GM18909 (cell line): ENCODE measurements around the gene DDX5.
"Not testable (repeated sequence)": the region's sequence is repeated elsewhere in the genome, so short reads cannot be mapped to it uniquely, and the experiment has no call there.

Experiments used
- ATAC-seq: cut with Tn5 transposase; IDR thresholded peaks from one replicate; pipeline ENCODE4 v1.9.1; 2021; ENCODE audit warnings: mild to moderate bottlenecking; ENCODE audit not compliant: unreplicated experiment, poor library complexity

Gene DDX5

DNA sequence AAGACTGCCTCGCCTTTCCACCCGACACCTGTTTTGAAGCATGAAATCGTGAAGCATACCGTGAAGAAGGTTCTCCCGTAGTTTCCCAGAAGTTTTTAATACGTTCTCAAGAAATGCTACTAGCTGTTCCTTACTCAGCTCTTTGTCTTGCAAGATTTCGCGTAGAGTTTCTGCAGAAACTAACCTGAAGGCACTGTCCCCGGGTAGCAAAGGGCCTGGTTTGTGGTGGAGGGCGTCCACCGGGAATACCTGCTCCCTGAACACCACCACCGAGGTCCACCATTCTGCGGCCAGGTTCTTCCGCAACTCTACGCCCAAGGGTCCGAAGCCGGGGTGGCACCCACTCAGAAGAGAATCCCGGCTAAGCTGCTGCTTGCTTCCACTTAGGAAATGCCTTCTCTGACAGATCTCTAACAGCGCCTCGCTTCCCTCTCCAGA is 9.7 kb downstream of the DDX5 start:
- peak; percentile 3 for ATAC-seq

DNA sequence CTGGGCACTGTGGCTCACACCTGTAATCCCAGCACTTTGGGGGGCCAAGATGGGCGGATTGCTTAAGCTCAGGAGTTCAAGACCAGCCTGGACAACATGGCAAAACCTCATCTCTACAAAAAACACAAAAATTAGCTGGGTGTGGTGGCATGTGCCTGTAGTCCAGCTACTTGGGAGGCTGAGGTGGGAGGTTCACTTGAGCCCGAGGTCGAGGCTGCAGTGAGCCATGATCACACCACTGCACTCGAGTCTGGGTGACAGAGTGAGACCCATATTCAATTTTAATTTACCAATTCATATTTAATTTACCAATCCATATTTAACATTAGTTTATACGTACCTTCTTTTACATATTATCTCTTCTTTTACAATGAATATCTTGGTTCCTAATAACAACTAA is 10.8 kb downstream of the DDX5 start:
- not testable (repeated sequence) for ATAC-seq

DNA sequence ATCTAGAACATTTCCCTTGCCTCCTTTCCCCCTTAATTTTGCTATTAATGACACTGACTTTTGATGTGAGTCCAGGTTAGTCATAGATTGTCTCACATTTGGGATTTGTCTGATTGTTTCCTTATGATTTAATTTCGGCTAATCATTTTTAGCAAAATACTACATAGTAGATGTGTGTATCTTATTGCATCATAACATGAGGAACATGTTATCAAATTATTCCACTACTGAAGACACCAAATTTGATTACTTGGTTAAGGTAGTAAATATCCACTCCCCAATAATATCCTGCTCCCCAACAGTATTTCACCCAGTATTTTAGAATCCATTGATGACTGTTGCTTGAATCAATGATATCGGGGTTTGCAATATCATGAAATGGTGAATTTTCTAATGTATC is 12.0 kb downstream of the DDX5 start:
- no peak for ATAC-seq

DNA sequence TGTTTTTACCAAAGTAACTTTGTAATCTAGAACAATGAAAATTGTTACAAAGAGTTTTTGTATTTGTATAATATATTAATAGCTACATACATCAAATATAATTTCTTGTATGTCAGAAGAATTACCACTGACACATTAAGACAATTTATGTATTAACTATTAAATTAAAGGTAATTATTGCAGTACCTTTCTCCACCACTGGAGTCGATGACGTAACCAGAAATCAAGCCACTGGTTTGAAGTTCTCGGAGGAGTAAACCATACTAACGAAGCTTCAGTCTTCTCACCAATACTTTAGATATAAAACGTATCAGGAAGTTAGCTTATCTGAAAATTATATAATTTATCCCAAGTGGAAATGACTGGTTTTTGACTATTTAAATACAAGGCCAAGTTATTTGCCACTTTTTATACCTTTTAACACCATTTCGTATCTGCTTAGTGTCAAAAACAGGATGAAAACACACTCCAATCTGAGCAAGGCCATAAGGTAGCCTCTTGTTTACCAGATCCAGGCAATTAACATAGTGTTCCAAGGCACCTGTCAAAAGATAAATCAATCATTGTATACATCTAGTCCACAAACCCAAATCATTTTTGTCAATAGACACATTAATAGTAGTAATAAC is 13.5 kb downstream of the DDX5 start:
- ATAC-seq, result no peak

DNA sequence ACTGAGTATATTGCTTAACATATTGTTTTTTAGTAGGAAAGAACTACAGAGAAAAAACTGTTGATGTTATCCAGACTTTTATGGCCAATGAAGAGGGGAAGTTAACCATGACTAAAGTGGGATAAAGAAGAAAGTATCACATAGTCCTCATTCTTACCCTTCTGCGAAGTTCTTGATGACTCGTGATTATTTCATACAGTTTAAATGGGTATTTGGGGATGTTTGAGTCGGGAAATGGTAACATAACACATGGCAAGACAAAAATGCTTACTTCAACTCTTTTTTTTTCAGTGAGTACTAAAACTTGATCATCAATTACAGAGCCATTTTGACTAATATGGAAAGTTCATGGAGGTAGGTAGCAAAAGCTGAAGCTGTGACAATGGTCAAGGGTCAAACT is 14.1 kb downstream of the DDX5 start:
- no peak for ATAC-seq

- no peak for ATAC-seq
These were observed 14.8 kb downstream of the DDX5 start for GRCh38 chr17:64491034-64491860.

DNA sequence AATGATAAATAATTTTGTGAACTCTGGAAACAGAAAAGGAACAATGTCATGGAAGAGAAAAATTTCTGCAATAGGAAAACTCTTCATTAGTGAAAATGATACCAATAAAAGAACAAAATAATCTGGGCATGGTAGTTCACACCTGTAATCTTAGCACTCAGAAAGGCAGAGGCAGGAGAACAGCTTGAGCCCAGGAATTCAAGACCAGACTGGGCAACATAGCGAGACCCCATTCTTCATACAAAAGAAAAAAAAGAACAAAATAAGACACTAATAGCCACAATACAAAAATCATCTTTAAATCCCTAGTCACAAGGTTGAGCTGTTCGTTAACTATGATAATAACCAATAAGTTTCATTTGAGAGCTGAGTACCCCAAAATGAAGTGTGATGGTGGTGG is 17.8 kb downstream of the DDX5 start:
- no peak for ATAC-seq

DNA sequence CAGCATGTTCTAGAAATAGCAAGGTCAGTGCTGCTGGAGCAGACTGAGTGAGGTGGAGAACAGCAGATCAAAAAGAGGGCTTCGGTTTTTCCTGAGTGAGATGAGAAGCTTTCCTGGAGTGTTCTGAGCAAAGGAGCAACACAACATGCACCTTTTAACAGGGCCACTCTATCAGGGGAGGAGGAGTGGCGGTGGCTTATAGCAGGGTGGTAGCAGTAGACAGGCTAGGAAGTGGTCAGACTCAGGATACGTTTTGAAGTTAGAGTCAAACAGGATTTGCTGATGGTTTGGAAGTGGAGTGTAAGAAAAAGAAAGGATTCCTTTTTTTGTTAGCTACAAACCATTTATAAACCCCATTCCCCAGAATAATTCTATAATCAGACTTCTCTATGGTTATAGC is 21.7 kb downstream of the DDX5 start:
- ATAC-seq, result no peak

- ATAC-seq, result no peak
These were observed 25.1 kb downstream of the DDX5 start for GRCh38 chr17:64480951-64481350.

DNA sequence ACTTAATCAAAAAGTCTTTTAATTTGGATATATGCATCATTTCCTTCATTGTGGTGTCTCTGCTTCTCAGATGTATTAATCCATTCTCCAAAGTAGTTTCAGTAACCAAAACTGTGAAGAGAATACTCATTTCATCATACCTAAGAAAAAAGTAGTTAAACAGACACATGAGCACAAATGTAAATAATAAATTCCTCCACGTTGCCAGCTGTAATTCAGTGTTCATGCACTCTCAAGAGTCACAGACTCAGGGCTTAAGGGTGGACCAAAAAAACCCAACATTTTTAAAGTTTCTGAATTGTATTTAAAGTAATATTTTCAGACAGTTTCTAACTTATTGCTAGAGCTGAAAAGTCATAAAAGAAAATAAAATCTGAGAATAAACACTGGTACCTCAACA is 28.2 kb downstream of the DDX5 start:
- no peak for ATAC-seq

DNA sequence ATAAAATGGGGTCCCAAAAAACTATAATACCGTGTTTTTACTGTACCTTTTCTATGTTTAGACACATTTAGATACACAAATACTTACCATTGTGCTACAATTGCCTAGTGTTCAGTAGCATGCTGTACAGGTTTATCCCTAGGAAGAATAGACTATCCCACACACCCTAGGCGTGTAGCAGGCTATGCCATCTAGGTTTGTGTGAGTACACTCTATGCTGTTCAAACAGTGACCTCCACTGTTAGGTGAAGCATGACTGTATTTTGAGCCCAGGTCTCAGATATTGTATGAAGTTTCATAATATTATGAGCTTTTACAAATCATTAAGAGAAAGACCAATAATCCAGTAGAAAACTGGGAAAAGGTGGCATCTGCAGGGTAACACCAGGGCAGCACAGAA is 33.5 kb downstream of the DDX5 start:
- no peak for ATAC-seq

DNA sequence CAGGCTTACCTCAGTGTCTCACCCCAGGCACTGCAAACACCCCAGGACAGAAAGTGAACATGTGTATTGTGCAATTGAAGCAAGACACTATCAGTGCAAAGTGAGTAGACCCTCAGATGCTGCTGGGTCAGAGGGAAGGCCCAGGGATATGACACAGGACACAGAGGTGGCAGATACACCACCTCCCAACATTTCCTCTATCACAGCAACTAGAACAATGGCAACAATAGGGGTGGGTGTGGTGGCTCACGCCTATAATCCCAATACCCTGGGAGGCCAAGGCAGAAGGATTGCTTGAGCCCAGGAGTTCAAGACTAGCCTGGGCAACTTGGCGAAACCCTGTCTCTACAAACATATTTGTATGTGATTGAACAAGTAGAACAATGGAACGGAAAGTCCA is 34.6 kb downstream of the DDX5 start:
- ATAC-seq, result no peak

DNA sequence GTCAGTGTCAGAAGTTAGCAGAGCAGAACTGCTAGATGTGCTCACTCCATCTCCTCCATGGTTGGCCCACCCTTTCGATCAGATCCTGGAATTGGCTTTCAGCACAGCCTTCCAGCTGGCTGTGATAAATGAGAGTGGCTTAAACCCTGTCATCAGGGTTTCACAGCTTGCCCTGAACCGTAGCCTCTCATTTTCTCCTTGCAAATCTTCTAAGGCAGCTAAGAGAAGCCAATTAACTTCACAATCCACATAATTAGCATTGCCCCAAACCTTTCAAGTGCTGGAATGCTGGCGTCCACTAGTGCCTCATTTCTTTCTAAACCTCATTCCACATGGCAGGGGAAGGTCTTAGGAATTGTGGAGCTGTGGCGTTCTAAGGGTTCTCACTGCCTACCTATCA is 35.5 kb downstream of the DDX5 start:
- no peak for ATAC-seq

DNA sequence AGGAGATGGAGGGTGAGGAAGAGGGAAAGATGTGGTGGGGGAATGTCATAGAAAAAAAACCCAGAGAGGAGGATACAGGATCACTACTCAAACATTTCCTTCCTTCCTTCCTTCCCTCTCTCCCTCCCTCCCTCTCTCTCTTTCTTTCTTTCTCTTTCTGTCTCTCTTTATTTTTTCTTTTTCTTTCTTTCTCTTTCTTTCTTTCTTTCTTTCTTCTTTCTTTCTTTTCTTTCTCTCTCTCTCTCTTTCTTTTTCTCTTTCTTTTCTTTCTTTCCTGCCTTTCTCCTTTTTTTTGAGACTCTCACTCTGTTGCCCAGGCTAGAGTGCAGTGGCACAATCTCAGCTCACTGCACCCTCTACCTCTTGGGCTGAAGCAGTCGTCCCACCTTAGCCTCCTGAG is 39.3 kb downstream of the DDX5 start:
- ATAC-seq, result not testable (repeated sequence)

DNA sequence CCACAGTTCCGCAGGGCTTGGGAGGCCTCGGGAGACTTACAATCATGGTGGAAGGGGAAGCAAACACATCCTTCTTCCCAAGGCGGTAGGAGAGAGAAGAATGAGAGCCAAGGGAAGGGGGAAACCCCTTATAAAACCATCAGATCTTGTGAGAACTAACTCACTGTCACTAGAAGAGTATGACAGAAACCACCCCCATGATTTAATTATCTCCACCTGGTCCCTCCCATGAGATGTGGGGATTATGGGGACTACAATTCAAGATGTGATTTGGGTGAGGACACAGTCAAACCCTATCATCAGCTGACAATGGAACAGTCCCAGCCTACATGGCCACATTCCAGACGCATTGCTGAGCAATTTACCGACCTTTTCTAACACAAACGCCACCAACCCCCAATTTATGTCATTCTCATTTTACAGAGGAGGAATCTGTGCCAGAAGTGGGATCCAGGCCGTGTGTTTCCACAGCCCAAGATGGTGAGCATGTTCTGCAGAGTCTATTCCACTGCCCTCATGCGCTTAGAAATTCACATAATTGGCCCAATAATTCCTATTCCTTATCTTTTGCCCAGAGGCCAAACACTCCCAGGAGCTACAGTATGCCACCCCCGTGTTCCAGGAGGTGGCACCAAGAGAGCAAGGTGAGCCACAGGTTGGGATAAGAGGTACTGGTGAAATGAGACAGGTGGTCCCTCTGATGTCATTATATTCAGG is 39.9 kb downstream of the DDX5 start:
- ATAC-seq, result no peak

GRCh38 chr17:64461788-64462187 is 44.3 kb downstream of the DDX5 start:
- no peak for ATAC-seq

GRCh38 chr17:64460955-64461354 is 45.1 kb downstream of the DDX5 start:
- ATAC-seq, result no peak

DNA sequence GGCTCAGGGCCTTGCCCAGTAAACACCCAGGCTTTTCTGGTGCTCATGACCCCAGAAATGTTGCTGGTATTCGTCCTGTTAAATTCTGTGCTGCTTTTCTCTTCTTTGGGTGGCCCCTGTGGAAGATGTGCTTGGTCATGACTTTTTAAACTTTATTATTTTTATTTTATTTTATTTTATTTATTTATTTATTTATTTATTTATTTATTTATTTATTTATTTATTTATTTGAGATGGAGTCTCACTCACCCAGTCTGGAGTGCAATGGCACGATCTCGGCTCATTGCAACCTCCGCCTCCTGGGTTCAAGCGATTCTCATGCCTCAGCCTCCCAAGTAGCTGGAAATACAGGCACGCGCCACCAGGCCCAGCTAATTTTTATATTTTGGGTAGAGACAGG is 46.3 kb downstream of the DDX5 start:
- ATAC-seq, result not testable (repeated sequence)

GRCh38 chr17:64459284-64459747 is 46.8 kb downstream of the DDX5 start:
- no peak for ATAC-seq

GRCh38 chr17:64458756-64459155 is 47.3 kb downstream of the DDX5 start:
- ATAC-seq, result no peak

- no peak for ATAC-seq
These were observed 48.9 kb downstream of the DDX5 start for GRCh38 chr17:64457156-64457555.
